Suprapubic skin (tissue), 4 donors: Measurements from ENCODE around the gene IL17RA. TPM values are rescaled to one million over a fixed set of nuclear protein-coding genes. Genes with fewer than 3 reads are reported as not detected.

Experiments used
- DNase-seq, 2 donors: peaks; one replicate each; pipeline ENCODE4 v3.0.0-alpha.2; 2019; ENCODE audit warnings: low spot score in 2 of 2
- H3K27ac ChIP-seq: fragments of 200-600 bp; sonication (generic); one replicate; pipeline ENCODE4 v1.5.1; 2019
- H3K27me3 ChIP-seq: fragments of 200-600 bp; sonication (generic); one replicate; pipeline ENCODE4 v1.5.1; 2019
- H3K36me3 ChIP-seq: fragments of 200-600 bp; sonication (generic); one replicate; pipeline ENCODE4 v1.5.1; 2019
- H3K4me1 ChIP-seq: fragments of 200-600 bp; sonication (generic); one replicate; pipeline ENCODE4 v1.5.1; 2019
- H3K4me3 ChIP-seq: fragments of 200-600 bp; sonication (generic); one replicate; pipeline ENCODE4 v1.5.1; 2019; ENCODE audit warnings: mild to moderate bottlenecking
- H3K9me3 ChIP-seq: fragments of 200-600 bp; sonication (generic); one replicate; pipeline ENCODE4 v1.5.1; 2019
- EP300 ChIP-seq: sonication (generic); formaldehyde crosslinking; IDR thresholded peaks from one replicate; pipeline ENCODE4 v1.6.1; 2017; ENCODE audit warnings: antibody characterized with exemption
- POLR2A ChIP-seq, 2 donors: fragments of 450-650 bp; IDR thresholded peaks; one replicate each; pipeline ENCODE4 v1.6.1; 2017; ENCODE audit warnings: antibody characterized with exemption in 2 of 2, mild to moderate bottlenecking in 2 of 2, moderate library complexity in 2 of 2
- POLR2AphosphoS5 ChIP-seq, 3 donors: sonication (generic); formaldehyde crosslinking; IDR thresholded peaks; one replicate each; pipeline ENCODE4 v1.6.1; 2017; ENCODE audit warnings: antibody characterized with exemption in 3 of 3
- WGBS: methylation state at CpG from one replicate; pipeline ENCODE4 v1.1.5; 2018; 5-methylcytosine and 5-hydroxymethylcytosine counted together
- total RNA-seq, 4 donors: library from RNA; depleted of rRNA; stranded (reverse); fragments of >200 nt; gene quantifications; one replicate each; pipeline ENCODE4 v1.1.0, GENCODE V29; 2016
- TF ChIP-seq, protein P1 (sequence below), 2 donors: fragments of 200-600 bp in 1 of 2; fragments of 450-650 bp in 1 of 2; sonication (generic) in 1 of 2; IDR thresholded peaks; one replicate each; pipeline ENCODE4 v1.5.1; 2016 to 2019; ENCODE audit warnings: antibody characterized with exemption in 2 of 2, mild to moderate bottlenecking in 1 of 2, moderate library complexity in 1 of 2

Gene IL17RA
- total RNA-seq, 4 donors from 2014 or later = 16.2 to 22.6 (median 21.4) TPM

GRCh38 chr22:17161991-17162390 lies 77.2 kb downstream of the IL17RA start:
- no peak for DNase-seq
- Histone ChIP-seq H3K36me3 (no peaks in the 10 kb centered on the region), H3K4me3 (no peak overlapping the region), H3K4me1 (peaks cover 28% of the 10 kb centered on the region), H3K27me3 (no peaks in the 10 kb centered on the region), H3K9me3 (no peaks in the 10 kb centered on the region), H3K27ac (no peak overlapping the region)
- TF ChIP-seq POLR2A (IDR thresholded peaks at IDR 0.05) = no peak
- TF ChIP-seq POLR2AphosphoS5 (IDR thresholded peaks at IDR 0.05) = no peak
- no peak for TF ChIP-seq EP300
- TF ChIP-seq, protein P1, sequence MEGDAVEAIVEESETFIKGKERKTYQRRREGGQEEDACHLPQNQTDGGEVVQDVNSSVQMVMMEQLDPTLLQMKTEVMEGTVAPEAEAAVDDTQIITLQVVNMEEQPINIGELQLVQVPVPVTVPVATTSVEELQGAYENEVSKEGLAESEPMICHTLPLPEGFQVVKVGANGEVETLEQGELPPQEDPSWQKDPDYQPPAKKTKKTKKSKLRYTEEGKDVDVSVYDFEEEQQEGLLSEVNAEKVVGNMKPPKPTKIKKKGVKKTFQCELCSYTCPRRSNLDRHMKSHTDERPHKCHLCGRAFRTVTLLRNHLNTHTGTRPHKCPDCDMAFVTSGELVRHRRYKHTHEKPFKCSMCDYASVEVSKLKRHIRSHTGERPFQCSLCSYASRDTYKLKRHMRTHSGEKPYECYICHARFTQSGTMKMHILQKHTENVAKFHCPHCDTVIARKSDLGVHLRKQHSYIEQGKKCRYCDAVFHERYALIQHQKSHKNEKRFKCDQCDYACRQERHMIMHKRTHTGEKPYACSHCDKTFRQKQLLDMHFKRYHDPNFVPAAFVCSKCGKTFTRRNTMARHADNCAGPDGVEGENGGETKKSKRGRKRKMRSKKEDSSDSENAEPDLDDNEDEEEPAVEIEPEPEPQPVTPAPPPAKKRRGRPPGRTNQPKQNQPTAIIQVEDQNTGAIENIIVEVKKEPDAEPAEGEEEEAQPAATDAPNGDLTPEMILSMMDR (IDR thresholded peaks at IDR 0.05) = no peak
- 96% methylated on average over 3 of the region's 3 CpGs for WGBS

DNA sequence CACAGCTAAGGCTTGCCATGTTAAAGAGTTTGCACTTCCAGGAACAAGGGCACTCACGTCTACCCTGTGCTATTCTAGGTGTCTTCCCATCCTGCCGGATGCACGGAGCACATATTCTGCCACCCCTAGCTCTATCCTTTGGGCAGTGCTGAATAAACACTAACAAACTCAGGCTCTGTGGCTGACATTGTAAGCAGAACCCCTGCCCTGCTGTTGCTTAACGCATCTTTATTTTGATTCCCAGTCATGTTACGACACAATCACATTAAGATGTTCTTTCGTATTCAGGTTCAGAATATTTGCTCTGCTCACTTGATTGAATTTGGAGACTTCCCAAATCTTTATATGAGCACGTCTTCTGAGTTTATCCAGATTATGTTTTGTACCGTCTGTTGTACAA lies 77.9 kb downstream of the IL17RA start:
- TF ChIP-seq POLR2AphosphoS5 (IDR thresholded peaks at IDR 0.05) = no peak
- TF ChIP-seq POLR2A (IDR thresholded peaks at IDR 0.05) = no peak
- TF ChIP-seq, protein P1 (IDR thresholded peaks at IDR 0.05) = no peak
- no peak for TF ChIP-seq EP300
- Histone ChIP-seq H3K27me3 (no peaks in the 10 kb centered on the region), H3K36me3 (no peaks in the 10 kb centered on the region), H3K9me3 (no peaks in the 10 kb centered on the region), H3K4me3 (no peak overlapping the region), H3K27ac (no peak overlapping the region), H3K4me1 (peaks cover 27% of the 10 kb centered on the region)
- DNase-seq = no peak
- WGBS = 93% methylated on average over 8 of the region's 8 CpGs

DNA sequence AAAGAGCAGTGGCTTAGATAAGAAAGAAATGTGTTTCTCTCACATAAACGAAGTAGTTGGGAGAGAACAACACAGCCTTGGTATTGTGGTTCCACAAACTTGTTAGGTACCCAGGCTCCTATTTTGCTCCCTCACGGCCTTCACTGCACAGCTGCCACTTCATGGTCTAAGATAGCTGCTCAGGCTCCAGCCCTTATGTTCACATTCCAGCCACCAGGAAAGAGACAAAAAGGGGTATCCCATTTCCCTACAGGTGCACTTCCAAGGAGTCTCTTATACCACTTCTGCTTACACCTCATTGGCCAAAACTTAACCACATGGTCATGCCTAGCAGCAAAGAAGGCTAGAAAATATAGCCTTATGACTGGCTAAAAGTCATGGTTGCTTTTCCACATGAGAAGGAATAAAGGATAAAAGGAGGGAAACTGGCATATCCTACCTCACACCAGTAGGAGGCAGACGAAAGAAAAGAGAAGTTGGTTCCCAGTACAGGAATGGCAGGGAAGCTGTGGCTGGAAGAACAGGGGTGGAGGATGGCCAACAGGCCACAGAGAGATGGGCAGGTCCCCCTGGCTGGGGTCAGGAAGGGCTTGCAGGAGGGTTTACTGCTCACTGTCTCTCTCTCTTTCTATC lies 79.7 kb downstream of the IL17RA start:
- Histone ChIP-seq H3K27ac (no peak overlapping the region), H3K4me3 (no peak overlapping the region), H3K27me3 (no peaks in the 10 kb centered on the region), H3K36me3 (no peaks in the 10 kb centered on the region), H3K4me1 (peaks cover 16% of the 10 kb centered on the region), H3K9me3 (no peaks in the 10 kb centered on the region)
- TF ChIP-seq, protein P1 (IDR thresholded peaks at IDR 0.05) = no peak
- TF ChIP-seq EP300 (no peak), POLR2AphosphoS5 (IDR thresholded peaks at IDR 0.05) (no peak), POLR2A (IDR thresholded peaks at IDR 0.05) (no peak)
- 90% methylated on average over 3 of the region's 3 CpGs for WGBS
- no peak for DNase-seq

Other genes with a start within 250 kb of the IL17RA start
- gene GAB4, start 76.8 kb upstream of the IL17RA start, total RNA-seq = under 1 TPM in 2 of 4 donors, not detected in 2; 0.21 to 0.32 TPM
- 1 to 10 TPM in 3 of 4 donors, under 1 TPM in 1; 0.76 to 1.9 (median 1.6) TPM for gene TMEM121B, start 36.4 kb downstream of the IL17RA start, total RNA-seq
- gene HDHD5, start 74.3 kb downstream of the IL17RA start, total RNA-seq = 10 to 100 TPM; 38.5 to 58.3 (median 44.5) TPM
- 1 to 10 TPM in 3 of 4 donors, under 1 TPM in 1; 0.98 to 7.6 (median 6.4) TPM for gene ADA2, start 134.4 kb downstream of the IL17RA start, total RNA-seq